ENCODE measurements around the gene MACROH2A2.
"Not testable (repeated sequence)": the region's sequence is repeated elsewhere in the genome, so short reads cannot be mapped to it uniquely, and the experiment has no call there.

The MACROH2A2 gene

GRCh38 chr10:70158113-70158512, 105.5 kb downstream of the MACROH2A2 start:
- no peak for DNase-seq (ENCODE audit: low read depth in 2 of 2)

DNA sequence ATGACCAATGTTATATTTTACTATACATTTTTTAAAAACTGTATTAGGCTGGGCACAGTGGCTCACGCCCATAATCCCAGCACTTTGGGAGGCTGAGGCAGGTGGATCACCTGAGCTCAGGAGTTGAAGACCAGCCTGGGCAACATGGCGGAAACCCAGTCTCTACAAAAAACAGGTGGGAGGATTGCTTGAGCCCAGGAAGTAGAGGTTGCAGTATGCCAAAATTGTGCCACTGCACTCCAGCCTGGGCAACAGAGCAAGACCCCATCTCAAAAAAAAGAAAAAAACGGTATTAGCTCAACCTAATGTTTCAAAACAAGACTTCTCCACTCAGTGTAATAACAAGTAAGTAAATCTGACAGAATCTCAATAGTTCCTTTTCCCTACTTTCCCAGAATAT, 106.7 kb downstream of the MACROH2A2 start:
- DNase-seq (ENCODE audit: low read depth in 2 of 2): not testable (repeated sequence)

- DNase-seq (ENCODE audit: low read depth in 2 of 2): no peak
These were observed 108.2 kb downstream of the MACROH2A2 start for GRCh38 chr10:70160798-70161197.
